Brain microvascular endothelial cell (primary cell): ENCODE data around the gene NEGR1.

Experiments
- DNase-seq: peaks from one replicate; pipeline ENCODE4 v3.0.0-alpha.2; 2020
- H3K27ac ChIP-seq: fragments of 250-450 bp; sonication (Bioruptor Pico); 2 replicates; pipeline ENCODE4 v1.5.1; 2020; ENCODE audit warnings: mild to moderate bottlenecking, moderate library complexity
- H3K27me3 ChIP-seq: fragments of 250-450 bp; sonication (Bioruptor Pico); replicated peaks from 2 replicates; pipeline ENCODE4 v1.5.1; 2020; ENCODE audit warnings: mild to moderate bottlenecking
- H3K36me3 ChIP-seq: fragments of 250-450 bp; sonication (Bioruptor Pico); replicated peaks from 2 replicates; pipeline ENCODE4 v1.5.1; 2020; ENCODE audit warnings: mild to moderate bottlenecking
- H3K4me3 ChIP-seq: 2 replicates; pipeline ENCODE4 v1.5.1; 2011; ENCODE audit warnings: low read depth, mild to moderate bottlenecking, control low read depth, low read length, moderate library complexity
- CTCF ChIP-seq: IDR thresholded peaks from 2 replicates; pipeline ENCODE4 v1.5.1; 2011; ENCODE audit warnings: low read depth, mild to moderate bottlenecking, moderate library complexity, low read length, control low read depth, inconsistent platforms; ENCODE audit errors: missing control alignments
- in situ Hi-C: cut with HindIII; loops from 2 replicates; pipeline ENCODE4 v1.10.0; 2017; ENCODE audit warnings: low sequenced_read_pairs, low pct_ligation_motif_present

NEGR1 gene

GRCh38 chr1:72006092-72006491 lies 276.2 kb downstream of the NEGR1 start:
- Histone ChIP-seq H3K36me3 (no peaks in the 10 kb centered on the region), H3K27ac (no peak overlapping the region), H3K4me3 (no peak overlapping the region), H3K27me3 (no peaks in the 10 kb centered on the region)
- no peak for DNase-seq
- in situ Hi-C loops: no loop called here
- TF ChIP-seq CTCF: no peak

- Histone ChIP-seq H3K27me3 (no peaks in the 10 kb centered on the region), H3K4me3 (no peak overlapping the region), H3K36me3 (no peaks in the 10 kb centered on the region), H3K27ac (no peak overlapping the region)
- TF ChIP-seq CTCF: no peak
- DNase-seq: no peak
- in situ Hi-C loops: no loop called here
Observed at GRCh38 chr1:72003092-72003491, 279.2 kb downstream of the NEGR1 start.

- no peak overlapping the region for H3K4me3 ChIP-seq
- H3K36me3 ChIP-seq: no peaks in the 10 kb centered on the region
- in situ Hi-C loops: no loop called here
- no peaks in the 10 kb centered on the region for H3K27me3 ChIP-seq
- no peak overlapping the region for H3K27ac ChIP-seq
- DNase-seq: no peak
- TF ChIP-seq CTCF: no peak
Observed at GRCh38 chr1:72000809-72001208, 281.5 kb downstream of the NEGR1 start.

GRCh38 chr1:71994646-71995045 lies 287.7 kb downstream of the NEGR1 start:
- no peak for TF ChIP-seq CTCF
- in situ Hi-C loops: no loop called here
- no peaks in the 10 kb centered on the region for H3K27me3 ChIP-seq

GRCh38 chr1:71987181-71987580 lies 295.2 kb downstream of the NEGR1 start:
- in situ Hi-C loops: no loop called here
- H3K4me3 ChIP-seq: no peak overlapping the region
- TF ChIP-seq CTCF: no peak

More at GRCh38 chr1:71994646-71995045, 287.7 kb downstream of the NEGR1 start:
- H3K4me3 ChIP-seq: no peak overlapping the region
- H3K36me3 ChIP-seq: no peaks in the 10 kb centered on the region
- no peak for DNase-seq
- H3K27ac ChIP-seq: no peak overlapping the region

GRCh38 chr1:71986160-71986559 lies 296.2 kb downstream of the NEGR1 start:
- H3K27ac ChIP-seq: no peak overlapping the region
- in situ Hi-C loops: no loop called here
- TF ChIP-seq CTCF: no peak

More at GRCh38 chr1:71987181-71987580, 295.2 kb downstream of the NEGR1 start:
- DNase-seq: no peak
- no peaks in the 10 kb centered on the region for H3K36me3 ChIP-seq
- H3K27ac ChIP-seq: no peak overlapping the region
- no peaks in the 10 kb centered on the region for H3K27me3 ChIP-seq

More at GRCh38 chr1:71986160-71986559, 296.2 kb downstream of the NEGR1 start:
- Histone ChIP-seq H3K36me3 (no peaks in the 10 kb centered on the region), H3K27me3 (no peaks in the 10 kb centered on the region), H3K4me3 (no peak overlapping the region)
- DNase-seq: no peak
